ENCODE measurements around the gene UBE2S.

Gene UBE2S

DNA sequence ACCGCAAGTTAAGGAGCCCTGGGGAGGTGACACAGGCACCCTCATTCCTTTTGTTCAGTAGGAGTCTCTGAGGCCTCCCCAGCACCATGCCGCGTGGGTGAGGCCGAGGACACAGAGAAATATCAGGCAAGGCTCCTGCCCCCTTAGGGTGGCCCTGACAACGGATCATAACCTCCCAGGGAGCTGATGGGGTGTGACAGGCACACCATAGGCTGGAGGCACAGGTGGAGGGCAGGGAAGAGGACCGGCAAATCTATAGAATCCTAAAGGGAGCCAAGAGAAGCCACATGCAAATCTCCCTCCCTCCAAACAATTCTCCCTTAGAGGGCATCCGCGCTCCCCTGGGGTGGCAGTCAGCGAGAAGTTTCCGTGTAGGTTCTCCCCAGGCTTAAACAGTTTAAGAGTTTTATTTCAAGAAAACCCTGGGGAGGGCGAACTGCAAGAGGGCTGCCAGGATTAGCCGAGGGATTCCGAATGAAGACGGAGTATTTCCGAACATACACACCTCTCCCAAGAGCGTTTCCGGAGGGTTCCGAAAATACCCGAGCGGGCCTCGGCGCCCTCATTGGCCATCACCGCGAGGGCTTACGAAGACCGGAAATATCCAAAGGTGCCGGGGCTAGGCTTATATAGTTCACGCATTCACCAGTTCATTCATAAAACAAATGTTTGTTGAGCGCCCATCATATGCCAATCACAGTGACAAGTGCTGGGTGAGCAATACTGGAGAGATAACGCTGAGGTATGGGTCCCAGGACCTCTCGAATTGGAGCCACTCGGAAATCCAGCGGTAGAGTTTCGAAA, 22.5 kb downstream of the UBE2S start:
- DNase-seq = peak; percentile 57 to 98 (median 88)

DNA sequence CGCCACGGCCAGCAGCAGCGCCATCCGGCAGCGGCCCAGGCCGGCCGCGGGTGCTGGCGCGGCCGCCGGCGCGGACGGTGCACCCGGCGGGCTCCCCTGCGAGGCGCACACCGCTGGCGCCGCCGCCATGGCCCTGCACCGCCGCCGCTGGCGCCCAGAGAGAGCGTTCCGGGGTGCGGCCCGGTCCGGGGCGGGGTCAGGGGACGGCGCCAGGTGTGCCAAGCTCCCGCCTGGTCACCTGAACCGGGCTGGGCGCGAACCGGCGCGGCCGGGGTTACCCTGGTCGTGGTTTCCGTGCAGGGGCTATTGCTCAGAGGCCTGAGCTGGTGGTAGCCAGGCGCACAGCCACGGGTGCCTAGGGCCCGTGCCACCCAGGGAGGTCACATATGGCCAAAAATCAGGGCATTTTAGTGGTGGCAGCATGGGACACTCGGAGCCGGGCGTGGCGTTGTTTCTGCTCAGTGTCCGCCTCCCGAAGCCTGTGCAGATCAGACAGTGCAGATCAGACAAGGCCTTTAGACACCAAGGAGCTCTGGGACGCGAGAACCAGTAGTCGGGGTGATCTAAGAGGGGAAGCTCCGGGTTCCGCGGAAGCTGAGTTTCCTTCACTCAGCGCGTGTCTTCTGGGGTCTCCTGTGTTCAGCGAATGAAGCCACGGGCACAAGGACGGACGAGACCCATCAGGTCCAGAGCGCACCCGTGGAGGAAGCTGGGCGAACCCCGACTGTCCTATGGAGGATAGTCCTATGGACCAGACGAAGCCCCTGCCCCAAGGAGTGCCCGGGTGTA, 23.3 kb downstream of the UBE2S start, which contains the start of gene TMEM238:
TMEM238 (minus strand) TSS at position 162 of the 789 bp plus-strand sequence; CDS start at position 129, 33 bp downstream.
- DNase-seq = peak in 18 of 56 donors; percentile 16 to 58 (median 36)

DNA sequence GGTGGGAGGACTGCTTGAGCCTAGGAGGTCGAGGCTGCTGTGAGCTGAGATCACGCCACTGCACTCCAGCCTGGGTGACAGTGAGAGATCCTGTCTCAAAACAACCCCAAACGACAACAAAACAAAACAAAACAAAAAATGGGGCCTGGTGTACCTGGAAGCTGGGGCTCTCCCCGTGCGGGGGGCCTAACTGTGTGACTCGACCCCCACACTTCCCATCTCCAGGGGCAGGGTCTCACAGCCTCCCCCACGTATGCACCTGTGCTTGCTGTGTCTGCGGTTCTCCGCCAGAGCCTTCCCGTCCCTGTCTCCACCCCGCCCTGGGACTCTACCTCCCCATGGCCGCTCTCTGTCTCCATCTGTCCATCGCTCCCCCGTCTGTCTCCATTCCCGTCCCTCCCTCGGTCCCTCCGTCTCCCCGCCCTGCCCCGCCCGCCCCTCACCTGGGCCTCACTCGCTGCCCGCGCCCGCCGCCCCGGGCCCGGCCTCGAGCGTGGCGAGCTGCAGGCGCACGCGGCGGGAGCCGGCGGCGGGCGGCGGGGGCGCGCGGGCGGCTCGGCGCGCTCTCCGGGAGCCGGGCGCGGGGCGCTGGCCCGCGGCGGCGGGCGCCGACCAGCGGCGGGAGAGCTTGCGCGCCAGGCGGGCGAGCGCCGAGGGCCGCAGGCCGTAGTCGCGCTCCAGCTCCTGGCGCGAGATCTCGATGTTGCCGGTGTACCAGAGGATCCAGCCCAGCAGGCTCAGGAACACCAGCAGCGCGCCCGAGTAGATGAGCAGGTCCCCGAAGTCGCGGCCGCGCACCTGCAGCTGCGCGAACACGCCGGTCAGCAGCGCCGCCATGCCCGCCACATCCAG, 24.1 kb downstream of the UBE2S start:
- DNase-seq = peak in 30 of 56 donors; percentile 11 to 50 (median 30)

DNA sequence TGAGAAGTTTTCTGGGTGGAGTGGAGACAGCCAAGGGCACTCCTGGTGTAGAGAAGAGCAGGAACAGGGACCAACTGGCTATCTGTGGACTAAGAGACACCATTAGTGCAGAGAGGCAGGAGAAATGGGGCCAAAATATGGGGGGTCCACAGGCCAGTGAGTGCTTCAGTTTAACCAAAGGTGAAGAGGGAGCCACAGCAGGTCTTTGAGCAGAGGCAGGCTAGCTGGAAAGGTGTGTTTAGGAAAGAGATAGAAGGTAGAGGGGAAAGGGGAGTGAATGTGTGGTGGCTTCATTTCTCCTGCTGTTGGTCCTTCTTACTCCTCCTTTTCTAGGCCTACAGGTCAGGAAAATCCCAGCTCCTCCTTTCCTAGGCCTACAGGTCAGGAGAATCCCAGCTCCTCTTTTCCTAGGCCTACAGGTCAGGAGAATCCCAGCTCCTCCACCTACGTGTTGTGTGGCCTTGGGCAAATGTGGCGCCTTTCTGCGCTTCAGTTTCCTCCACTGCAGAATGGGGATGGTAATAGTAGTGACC, 25.0 kb downstream of the UBE2S start:
- DNase-seq = no peak

DNA sequence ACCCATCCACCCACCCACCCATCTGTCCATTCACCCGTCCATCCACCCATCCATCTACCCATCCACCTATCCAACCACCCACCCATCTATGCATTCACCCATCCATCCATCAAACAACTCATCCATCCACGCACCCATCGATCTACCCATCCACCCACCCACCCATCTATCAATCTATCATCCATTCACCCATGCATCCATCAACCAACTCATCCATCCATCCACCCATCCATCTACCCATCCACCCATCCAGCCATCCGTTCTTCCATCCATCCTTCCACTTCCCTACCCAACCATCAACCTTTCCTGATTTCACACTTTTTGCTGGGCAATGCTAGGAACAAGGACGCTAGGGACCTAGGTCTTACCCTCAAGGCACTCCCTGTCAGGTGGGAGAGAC, 25.6 kb downstream of the UBE2S start:
- no peak for DNase-seq

DNA sequence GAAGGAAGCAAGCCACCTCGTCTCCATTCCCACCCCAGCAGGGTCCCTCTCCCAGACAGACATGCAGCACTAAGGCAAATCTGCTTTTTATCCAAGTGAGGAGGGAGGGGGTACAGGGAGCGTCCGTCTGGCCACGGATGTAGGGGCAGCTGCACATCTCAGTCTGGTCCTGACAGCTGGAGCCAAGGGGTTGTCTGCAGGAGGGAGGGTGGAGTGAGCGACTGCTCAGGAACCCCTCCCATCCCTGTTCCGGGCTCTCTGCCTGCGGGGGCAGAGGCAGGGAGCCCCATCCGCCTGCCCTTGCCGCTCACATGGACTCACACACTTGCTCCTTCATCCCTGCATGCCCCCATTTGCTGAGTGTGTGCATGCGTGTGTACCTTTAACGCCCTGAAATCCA, 28.4 kb downstream of the UBE2S start:
- no peak for DNase-seq

DNA sequence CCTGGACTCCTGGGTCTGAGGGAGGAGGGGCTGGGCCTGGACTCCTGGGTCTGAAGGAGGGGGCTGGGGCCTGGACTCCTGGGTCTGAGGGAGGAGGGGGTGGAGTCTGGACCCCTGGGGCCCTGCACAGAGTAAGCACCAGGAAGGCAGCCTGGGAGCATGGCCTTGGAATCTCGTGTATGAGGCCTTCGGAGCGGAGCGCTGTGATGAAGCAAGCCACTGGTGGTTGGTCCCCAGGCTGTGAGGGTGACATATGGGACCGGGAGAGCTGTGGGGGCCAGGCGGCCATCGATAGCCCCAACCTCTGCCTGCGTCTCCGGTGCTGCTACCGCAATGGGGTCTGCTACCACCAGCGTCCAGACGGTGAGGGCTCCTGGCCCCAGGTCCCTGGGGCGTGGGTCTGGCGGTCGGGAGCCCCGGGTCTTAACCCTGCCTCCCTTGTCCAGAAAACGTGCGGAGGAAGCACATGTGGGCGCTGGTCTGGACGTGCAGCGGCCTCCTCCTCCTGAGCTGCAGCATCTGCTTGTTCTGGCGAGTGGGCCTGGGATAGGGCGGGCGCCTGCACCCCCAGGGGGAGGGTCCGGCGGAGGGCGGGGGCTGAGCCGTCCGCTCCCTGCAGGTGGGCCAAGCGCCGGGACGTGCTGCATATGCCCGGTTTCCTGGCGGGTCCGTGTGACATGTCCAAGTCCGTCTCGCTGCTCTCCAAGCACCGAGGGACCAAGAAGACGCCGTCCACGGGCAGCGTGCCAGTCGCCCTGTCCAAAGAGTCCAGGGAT, 30.0 kb downstream of the UBE2S start:
- DNase-seq = no peak

DNA sequence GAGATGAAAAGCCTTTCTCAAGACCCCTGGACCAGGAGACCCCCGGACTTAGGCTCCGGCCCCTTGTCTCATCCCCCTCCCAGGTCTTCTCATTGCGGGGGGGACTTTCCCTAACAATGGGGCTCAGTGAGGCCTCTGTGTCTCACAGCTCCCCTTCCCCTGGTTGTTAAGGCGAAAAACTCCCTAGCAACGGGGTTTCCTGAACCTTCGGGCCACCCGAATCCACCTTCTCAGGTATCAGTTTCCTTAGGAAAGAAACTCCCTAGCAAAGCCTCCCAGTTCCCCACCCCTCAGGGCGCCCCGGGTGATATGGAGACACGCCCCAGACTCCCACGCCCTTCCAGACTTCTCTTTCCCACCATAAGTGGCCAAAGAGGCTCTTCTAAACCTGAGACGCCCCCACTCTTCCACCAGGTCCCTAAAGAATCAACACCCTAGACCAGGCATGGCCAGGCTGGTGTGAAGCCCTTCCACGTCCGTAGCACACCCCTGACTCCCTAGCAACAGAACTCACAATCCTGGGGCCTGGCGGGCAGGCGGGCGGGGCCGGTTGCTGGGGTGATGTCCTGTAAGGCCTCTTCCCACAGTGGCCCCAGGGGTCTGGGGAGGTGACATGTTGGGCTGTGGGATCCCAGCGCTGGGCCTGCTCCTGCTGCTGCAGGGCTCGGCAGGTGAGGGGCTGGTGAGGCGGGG, 31.2 kb downstream of the UBE2S start, which contains the start of gene TMEM190:
TMEM190 (plus strand) TSS at position 586 of the 693 bp plus-strand sequence; CDS start at position 614, 28 bp downstream.
- DNase-seq = no peak

DNA sequence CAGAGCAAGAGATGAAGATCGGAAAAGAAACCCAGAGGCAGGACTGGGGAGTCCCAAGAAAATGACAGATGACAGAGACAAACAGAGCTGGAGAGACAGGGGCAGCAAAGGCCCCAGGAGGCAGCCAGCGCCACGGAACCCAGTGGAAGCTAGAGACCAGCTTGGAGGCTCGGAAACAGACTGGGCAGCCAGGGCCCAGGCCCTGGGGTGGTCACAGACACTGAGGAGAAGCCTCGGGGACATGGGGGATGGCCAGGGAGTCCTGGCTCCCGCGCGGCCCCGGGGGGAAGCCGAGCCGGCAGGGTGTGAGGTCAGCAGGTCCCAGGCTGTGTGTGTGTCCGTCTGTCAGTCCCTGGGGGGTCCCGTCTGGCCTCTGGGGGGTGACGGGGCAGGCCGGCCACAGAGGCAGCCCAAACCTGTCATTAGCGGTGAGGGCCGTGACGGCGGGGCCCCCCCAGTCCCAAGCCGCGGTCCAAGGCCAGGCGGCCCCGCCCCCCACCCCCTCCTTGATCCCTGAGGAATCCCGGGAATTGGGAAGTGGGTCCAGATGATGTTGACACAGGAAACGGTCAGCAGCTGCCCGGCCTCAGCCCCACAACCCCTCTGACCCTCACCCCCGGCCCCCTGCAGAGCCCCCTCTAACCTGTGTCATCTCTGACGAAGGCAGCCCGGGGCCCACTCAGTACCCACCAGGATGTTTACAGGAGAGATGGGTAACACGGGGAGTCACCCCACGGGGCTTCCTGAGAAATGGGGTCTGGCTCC, 33.4 kb downstream of the UBE2S start:
- no peak for DNase-seq

DNA sequence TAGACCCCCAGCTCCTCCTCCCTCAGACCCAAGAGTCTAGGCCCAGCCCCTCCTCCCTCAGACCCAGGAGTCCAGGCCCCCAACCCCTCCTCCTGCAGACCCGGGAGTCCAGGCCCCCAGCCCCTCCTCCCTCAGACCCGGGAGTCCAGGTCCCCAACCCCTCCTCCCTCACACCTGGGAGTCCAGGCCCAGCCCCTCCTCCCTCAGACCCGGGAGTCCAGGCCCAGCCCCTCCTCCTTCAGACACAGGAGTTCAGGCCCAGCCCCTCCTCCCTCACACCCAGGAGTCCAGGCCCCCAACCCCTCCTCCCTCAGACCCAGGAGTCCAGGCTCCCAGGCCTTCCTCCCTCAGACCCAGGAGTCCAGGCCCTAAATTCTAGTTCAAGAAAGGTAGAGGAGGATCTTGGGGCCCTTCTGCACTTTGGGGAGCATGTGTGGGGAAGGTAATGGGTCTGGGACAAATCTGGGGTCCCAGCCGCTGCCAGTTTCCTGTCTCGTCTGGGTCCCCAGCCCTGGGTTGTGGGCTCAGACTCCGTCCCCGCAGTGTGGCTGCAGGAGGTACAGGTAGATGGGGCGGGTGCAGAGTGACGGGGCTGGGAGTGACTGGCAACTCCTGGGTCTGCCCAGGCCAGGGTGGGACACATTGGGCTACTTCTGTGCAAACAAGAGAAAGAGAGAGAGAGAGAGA, 34.1 kb downstream of the UBE2S start:
- DNase-seq = no peak

DNA sequence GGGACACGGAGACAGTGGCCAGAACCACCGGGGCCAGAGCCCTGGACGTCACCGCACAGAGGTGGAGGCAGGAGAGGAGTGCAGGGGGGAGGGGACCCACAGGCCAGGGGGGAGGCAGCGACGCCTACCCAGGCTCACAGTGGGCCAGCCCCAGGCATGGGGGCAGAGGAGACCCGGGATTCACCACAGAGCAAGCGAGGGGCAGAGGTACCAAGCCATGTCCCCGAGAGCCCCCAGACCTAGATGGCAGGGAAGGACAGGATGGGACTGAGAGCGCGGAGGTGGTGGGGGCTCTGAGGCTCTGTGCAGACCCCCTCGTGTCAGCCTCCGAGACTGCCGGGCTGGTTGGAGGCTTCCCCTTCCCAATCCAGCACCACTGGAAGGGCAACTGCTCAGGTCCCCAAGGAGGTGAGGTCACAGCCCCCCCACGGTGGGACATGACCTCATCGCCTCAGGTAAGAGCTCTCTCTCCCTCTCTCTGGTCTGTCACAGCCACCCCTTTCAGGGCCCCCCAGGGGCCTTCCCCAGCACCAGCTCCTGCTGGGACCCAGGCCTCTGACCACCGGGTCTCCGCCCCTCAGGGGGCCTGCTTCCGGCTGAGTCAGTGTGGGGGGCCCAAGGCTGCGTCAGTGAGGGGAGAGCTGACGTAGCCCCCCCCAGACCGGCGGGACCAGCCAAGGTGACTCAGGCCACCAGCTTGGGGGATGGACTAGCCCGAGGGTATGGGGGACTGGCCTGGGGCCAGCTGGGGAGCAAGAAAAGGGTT, 35.1 kb downstream of the UBE2S start:
- no peak for DNase-seq

DNA sequence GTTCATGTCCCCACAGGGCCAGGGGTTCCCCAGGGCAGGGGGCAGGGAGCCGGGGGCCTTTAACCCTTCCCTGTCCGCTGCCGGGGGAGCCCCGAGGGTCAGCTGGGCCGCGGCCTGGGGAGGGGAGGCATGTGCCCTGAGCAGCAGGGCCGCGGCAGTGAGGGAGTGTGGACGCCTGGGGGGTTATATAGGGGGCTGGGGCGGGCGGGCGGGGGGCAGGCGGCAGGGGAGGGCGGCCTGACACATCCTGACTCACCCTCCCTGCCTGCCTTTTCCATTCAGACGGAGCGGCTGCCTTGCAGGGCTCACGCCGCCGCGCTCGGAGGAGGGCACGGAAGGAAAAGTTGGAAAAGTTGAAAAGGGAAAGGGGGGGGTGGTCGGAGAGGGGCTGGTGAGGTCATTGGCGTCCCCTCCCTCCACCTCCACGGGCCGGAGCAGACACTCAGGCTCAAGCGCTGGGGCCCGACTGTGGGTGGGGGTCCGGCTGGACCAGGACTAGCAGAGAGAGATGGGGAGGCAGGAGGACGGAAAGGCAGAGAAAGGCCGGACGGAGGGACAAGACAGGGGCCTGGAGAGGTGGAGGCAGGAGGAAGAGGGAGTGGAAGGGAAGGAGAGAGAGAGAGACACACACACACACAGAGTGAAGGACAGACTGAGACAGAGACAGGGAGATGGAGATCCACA, 37.1 kb downstream of the UBE2S start, which contains the start of gene IL11:
IL11 (minus strand) TSS at position 159 of the 684 bp plus-strand sequence; CDS start at position 6, 153 bp downstream.
- no peak for DNase-seq

DNA sequence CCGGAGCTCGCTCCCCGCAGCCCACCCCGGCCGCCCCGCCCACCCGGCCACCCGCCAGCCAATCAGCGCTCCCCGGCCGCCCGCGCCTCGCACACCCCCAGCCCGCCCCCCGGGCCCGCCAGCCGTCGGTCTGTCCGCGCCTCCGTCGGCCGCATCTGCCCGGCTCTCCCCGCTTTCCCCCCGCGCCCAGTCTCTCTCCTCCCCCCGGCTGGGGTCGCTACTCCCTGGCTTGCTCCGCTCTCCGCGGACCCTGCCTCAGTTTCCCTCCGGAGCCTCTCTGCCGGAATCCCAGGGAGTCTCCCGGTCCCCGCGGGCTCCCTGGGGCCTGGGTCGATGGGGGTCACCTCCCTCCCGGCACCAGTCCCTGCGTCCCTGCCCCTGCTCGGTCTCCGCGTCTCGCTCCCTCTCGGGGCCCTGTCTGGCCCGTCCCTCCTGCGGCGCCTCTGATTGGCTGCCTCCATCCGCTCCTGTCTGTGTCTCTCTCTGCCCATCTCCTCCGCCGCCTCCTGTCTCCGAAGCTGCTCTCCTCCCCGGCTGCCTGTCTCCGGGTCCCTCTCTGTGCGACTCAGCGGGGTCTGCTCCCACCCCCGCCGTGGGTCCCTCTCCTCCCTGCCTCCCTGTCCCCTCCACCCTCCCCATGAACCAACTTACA, 37.8 kb downstream of the UBE2S start:
- peak in 1 of 56 donors; percentile 46 for DNase-seq

DNA sequence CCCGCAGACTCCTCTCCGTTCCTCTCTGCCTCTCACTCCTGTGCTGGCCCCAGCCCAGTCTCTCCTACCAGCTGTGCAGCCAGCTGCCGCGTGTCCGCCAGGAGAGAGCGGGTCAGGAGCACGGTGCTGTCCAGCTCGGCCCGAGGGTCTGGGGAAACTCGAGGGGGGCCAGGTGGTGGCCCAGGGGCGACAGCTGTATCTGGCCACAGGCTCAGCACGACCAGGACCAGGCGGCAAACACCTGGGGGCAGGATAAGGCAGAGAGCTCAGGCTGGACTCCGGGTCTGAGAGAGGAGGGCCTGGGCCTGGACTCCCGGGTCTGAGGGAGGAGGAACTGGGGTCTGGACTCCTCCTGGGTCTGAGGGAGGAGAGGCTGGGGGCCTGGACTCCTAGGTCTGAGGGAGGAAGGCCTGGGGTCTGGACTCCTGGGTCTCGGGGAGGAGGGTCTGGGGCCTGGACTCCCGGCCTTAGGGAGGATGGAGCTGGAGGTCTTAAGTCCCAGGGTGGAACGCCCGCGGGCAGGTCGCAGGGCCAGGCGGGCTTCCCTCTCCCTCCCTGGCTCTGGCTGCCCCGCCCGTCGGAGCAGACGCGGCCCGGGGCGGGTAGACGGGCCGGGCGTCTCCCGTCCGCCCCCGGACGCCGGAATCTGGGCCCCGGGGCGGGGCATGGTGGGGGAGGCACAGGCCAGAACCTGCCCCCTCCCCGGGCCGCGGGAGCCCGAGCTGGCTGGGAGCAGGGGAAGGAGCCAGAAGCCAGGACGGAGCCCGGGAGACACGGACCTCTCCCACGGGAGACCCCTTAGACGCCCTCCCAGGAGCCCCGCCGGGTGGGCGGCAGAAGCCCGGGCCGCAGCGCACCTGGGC, 38.7 kb downstream of the UBE2S start:
- DNase-seq = peak in 1 of 56 donors; percentile 11

DNA sequence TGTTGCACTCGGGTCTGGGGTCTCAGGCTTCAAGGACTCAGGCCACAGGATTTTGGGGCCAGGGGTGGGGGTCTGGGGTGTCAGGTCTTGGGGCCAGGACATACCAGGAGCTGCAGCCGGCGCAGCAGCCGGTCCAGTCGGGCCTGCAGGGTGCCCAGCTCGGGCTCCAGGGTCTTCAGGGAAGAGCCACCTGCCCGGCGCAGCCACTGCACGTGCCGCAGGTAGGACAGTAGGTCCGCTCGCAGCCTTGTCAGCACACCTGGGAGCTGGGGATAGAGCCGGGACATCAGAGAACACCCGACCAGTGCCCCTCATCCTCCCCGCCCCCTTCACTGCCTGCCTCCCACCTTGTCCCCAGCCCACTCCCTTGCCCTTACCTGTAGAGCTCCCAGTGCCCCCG, 39.5 kb downstream of the UBE2S start:
- DNase-seq = no peak

All from amygdala (tissue), 56 donors.